Keratinocyte (primary cell): Measurements from ENCODE around the gene PCDHGB4.

Source experiments
- EZH2 ChIP-seq: IDR thresholded peaks from one replicate; pipeline ENCODE4 v1.6.1; 2012; ENCODE audit warnings: inconsistent platforms, mild to moderate bottlenecking, low read length, moderate library complexity
- TF ChIP-seq, protein P1 (sequence below), 3 experiments: IDR thresholded peaks in 1 of 3; conservative IDR thresholded peaks in 1 of 3; optimal IDR thresholded peaks in 1 of 3; 2 replicates in 2 of 3; 3 replicates in 1 of 3; pipeline versions ENCODE3 to v1.5.1; 2011; ENCODE audit warnings: low read length in 3 of 3, mild to moderate bottlenecking in 3 of 3, moderate library complexity in 2 of 3, control low read depth in 1 of 3, inconsistent platforms in 1 of 3; ENCODE audit not compliant: insufficient read depth in 2 of 3; ENCODE audit errors: extremely low read depth in 1 of 3

DNA sequence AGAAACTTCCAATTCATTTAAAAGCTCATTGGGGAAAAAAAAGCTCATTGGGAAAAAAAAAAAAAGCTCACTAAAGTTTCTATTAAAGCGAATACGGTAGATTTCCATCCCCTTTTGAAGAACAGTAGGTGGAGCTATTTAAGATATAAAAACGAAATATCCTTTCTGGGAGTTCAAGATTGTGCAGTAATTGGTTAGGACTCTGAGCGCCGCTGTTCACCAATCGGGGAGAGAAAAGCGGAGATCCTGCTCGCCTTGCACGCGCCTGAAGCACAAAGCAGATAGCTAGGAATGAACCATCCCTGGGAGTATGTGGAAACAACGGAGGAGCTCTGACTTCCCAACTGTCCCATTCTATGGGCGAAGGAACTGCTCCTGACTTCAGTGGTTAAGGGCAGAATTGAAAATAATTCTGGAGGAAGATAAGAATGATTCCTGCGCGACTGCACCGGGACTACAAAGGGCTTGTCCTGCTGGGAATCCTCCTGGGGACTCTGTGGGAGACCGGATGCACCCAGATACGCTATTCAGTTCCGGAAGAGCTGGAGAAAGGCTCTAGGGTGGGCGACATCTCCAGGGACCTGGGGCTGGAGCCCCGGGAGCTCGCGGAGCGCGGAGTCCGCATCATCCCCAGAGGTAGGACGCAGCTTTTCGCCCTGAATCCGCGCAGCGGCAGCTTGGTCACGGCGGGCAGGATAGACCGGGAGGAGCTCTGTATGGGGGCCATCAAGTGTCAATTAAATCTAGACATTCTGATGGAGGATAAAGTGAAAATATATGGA, 43.0 kb downstream of the PCDHGB4 start, which contains the start of gene PCDHGA12:
- no peak for TF ChIP-seq EZH2
- TF ChIP-seq, protein P1, sequence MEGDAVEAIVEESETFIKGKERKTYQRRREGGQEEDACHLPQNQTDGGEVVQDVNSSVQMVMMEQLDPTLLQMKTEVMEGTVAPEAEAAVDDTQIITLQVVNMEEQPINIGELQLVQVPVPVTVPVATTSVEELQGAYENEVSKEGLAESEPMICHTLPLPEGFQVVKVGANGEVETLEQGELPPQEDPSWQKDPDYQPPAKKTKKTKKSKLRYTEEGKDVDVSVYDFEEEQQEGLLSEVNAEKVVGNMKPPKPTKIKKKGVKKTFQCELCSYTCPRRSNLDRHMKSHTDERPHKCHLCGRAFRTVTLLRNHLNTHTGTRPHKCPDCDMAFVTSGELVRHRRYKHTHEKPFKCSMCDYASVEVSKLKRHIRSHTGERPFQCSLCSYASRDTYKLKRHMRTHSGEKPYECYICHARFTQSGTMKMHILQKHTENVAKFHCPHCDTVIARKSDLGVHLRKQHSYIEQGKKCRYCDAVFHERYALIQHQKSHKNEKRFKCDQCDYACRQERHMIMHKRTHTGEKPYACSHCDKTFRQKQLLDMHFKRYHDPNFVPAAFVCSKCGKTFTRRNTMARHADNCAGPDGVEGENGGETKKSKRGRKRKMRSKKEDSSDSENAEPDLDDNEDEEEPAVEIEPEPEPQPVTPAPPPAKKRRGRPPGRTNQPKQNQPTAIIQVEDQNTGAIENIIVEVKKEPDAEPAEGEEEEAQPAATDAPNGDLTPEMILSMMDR (optimal IDR thresholded peaks at IDR 0.05 in 1 of 3, IDR thresholded peaks at IDR 0.05 in 1 of 3, conservative IDR thresholded peaks at IDR 0.05 in 1 of 3; ENCODE audit: extremely low read depth in 1 of 3, insufficient read depth in 2 of 3, low read length in 3 of 3): peak; percentile 58 to 78 (median 69)
